Endodermal cell (in vitro differentiated cells): ENCODE data around the gene CX3CL1. TPM values are rescaled to one million over a fixed set of nuclear protein-coding genes. Genes with fewer than 3 reads are reported as not detected.

Source experiments
- DNase-seq: peaks from one replicate; pipeline ENCODE4 v3.0.0-alpha.2; 2017
- H3K27ac ChIP-seq: 2 replicates; pipeline ENCODE4 v1.5.1; 2013; ENCODE audit warnings: mild to moderate bottlenecking, low read depth, low read length, moderate library complexity
- H3K27me3 ChIP-seq: 2 replicates; pipeline ENCODE4 v1.6.1; 2013; ENCODE audit warnings: mild to moderate bottlenecking, low read length, moderate library complexity; ENCODE audit not compliant: insufficient read depth, control insufficient read depth, poor library complexity, severe bottlenecking
- H3K36me3 ChIP-seq: 2 replicates; pipeline ENCODE4 v1.7.0; 2013; ENCODE audit warnings: mild to moderate bottlenecking, low read length, moderate library complexity; ENCODE audit not compliant: control insufficient read depth, insufficient read depth
- H3K4me1 ChIP-seq: one replicate; pipeline ENCODE4 v1.7.0; 2013; ENCODE audit warnings: low read length; ENCODE audit not compliant: control insufficient read depth, insufficient read depth
- H3K4me3 ChIP-seq: 2 replicates; pipeline ENCODE4 v1.5.1; 2013; ENCODE audit warnings: mild to moderate bottlenecking, low read length, moderate library complexity
- H3K9ac ChIP-seq: 2 replicates; pipeline ENCODE4 v1.6.1; 2013; ENCODE audit warnings: mild to moderate bottlenecking, low read length, moderate library complexity; ENCODE audit not compliant: poor library complexity, severe bottlenecking; ENCODE audit errors: extremely low read depth
- H3K9me3 ChIP-seq: 2 replicates; pipeline ENCODE4 v1.6.1; 2013; ENCODE audit warnings: mild to moderate bottlenecking, low read length, moderate library complexity; ENCODE audit not compliant: control insufficient read depth
- H3K27ac Mint-ChIP-seq: 2 replicates; pipeline ENCODE4 v1.8.0; 2020; ENCODE audit warnings: mixed read lengths
- H3K27me3 Mint-ChIP-seq: 2 replicates; pipeline ENCODE4 v1.8.0; 2021; ENCODE audit warnings: mild to moderate bottlenecking, mixed read lengths; ENCODE audit not compliant: insufficient read depth
- H3K36me3 Mint-ChIP-seq: 2 replicates; pipeline ENCODE4 v1.8.0; 2020; ENCODE audit warnings: low read depth, mixed read lengths
- H3K4me1 Mint-ChIP-seq: 2 replicates; pipeline ENCODE4 v1.8.0; 2020; ENCODE audit warnings: mixed read lengths
- H3K4me3 Mint-ChIP-seq: 2 replicates; pipeline ENCODE4 v1.8.0; 2020; ENCODE audit warnings: mild to moderate bottlenecking, moderate library complexity, mixed read lengths
- H3K9me3 Mint-ChIP-seq: 2 replicates; pipeline ENCODE4 v1.8.0; 2020; ENCODE audit warnings: mild to moderate bottlenecking, mixed read lengths
- WGBS, 2 experiments: methylation state at CpG; one replicate each; pipeline versions ENCODE4 v1.1.5 to v1.1.7; 2013; ENCODE audit warnings: missing lambda C conversion rate in 2 of 2, mixed read lengths in 1 of 2; ENCODE audit not compliant: insufficient coverage in 1 of 2, insufficient read length in 1 of 2; 5-methylcytosine and 5-hydroxymethylcytosine counted together
- total RNA-seq, 2 donors: library from RNA; stranded (reverse); fragmentation: NEBNext Ultra II Directional in 1 of 2; extraction: Animal tissue kit (Norgen Biotek cat#: 25700) in 1 of 2; gene quantifications; 2 replicates in 1 of 2; 3 replicates in 1 of 2; pipeline ENCODE4 v1.2.1, GENCODE V29; 2021
- TF ChIP-seq, protein P1 (sequence below): fragments of 200-600 bp; sonication (generic); conservative IDR thresholded peaks from 2 replicates; pipeline ENCODE4 v1.5.0; 2021; ENCODE audit warnings: antibody characterized with exemption, mild to moderate bottlenecking

Gene CX3CL1
- total RNA-seq, 2 donors from 2014 or later: 0.18 to 1.0 TPM

DNA sequence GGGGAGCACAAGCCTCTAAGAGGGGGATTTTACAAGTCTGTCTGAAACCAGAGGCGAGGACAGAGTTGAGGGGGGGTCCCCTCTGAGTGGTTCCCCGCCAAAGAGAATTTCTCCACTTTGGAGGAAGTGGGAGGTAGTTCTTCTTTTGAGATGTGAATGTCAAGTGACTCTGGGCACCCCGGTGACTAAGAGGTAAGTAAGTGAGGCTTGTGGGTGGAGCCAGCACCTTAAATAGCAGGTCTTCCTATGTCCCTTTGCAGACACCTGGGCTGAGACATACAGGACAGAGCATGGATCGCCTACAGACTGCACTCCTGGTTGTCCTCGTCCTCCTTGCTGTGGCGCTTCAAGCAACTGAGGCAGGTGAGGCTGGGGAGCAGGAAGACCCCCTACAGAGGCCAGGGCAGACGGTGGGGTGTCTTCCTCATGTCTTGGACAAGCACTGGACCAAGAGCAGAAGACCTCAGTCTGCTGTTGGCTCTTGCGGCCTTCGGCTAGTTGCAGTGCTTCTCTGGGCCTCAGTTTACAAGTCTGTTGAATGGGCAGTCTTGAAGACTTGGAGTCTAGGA lies 13.7 kb upstream of the CX3CL1 start, which contains the start of gene CCL22:
Gene CCL22 (plus strand): TSS at position 257 of the 569 bp plus-strand sequence. CDS start 34 bp downstream, at position 291.
- TF ChIP-seq, protein P1, sequence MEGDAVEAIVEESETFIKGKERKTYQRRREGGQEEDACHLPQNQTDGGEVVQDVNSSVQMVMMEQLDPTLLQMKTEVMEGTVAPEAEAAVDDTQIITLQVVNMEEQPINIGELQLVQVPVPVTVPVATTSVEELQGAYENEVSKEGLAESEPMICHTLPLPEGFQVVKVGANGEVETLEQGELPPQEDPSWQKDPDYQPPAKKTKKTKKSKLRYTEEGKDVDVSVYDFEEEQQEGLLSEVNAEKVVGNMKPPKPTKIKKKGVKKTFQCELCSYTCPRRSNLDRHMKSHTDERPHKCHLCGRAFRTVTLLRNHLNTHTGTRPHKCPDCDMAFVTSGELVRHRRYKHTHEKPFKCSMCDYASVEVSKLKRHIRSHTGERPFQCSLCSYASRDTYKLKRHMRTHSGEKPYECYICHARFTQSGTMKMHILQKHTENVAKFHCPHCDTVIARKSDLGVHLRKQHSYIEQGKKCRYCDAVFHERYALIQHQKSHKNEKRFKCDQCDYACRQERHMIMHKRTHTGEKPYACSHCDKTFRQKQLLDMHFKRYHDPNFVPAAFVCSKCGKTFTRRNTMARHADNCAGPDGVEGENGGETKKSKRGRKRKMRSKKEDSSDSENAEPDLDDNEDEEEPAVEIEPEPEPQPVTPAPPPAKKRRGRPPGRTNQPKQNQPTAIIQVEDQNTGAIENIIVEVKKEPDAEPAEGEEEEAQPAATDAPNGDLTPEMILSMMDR: no peak
- no peak within 1 kb of the TSS for H3K27ac Mint-ChIP-seq
- Histone ChIP-seq H3K27me3 (no peaks in the 10 kb centered on the region), H3K27ac (no peak within 1 kb of the TSS), H3K9ac (no peak within 1 kb of the TSS), H3K4me1 (no peaks in the 10 kb centered on the region), H3K9me3 (no peaks in the 10 kb centered on the region), H3K36me3 (no peaks in the 10 kb centered on the region), H3K4me3 (no peak within 1 kb of the TSS)
- no peaks in the 10 kb centered on the region for H3K36me3 Mint-ChIP-seq
- H3K4me3 Mint-ChIP-seq: no peak within 1 kb of the TSS
- H3K4me1 Mint-ChIP-seq: no peaks in the 10 kb centered on the region
- whole genome bisulfite sequencing, 2 experiments: 88 to 90% methylated on average over 2 to 9 of the region's 9 CpGs
- no peaks in the 10 kb centered on the region for H3K27me3 Mint-ChIP-seq
- H3K9me3 Mint-ChIP-seq: no peaks in the 10 kb centered on the region
- DNase-seq: no peak

DNA sequence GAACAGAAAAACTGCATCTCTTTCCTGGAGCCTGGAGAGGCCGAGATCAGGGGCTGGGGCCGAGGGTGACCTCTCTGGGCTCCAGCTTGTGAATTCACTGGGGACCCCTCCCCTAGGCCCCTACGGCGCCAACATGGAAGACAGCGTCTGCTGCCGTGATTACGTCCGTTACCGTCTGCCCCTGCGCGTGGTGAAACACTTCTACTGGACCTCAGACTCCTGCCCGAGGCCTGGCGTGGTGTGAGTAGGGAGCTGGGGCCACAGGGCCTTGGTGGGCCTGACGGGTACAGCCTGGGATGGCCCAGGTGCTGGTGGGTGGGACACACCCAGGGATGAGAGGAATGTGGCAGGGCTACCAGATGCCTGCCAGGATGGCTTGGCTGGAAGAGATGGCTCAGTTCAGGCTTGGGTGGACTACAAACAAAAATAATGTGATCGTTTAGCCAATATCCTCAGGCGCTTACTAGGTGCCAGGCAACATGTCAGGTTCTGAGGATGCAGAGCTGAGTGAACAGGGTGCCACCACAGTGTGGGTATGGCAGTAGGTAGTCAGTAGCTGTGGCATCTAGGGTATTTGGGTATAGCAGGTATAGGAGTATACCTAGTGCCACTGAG lies 11.9 kb upstream of the CX3CL1 start:
- Histone ChIP-seq H3K9ac (no peak overlapping the region), H3K27ac (no peak overlapping the region), H3K9me3 (no peaks in the 10 kb centered on the region), H3K27me3 (no peaks in the 10 kb centered on the region), H3K4me1 (no peaks in the 10 kb centered on the region), H3K4me3 (no peak overlapping the region), H3K36me3 (no peaks in the 10 kb centered on the region)
- no peaks in the 10 kb centered on the region for H3K4me1 Mint-ChIP-seq
- TF ChIP-seq, protein P1: no peak
- H3K27me3 Mint-ChIP-seq: no peaks in the 10 kb centered on the region
- WGBS, 2 experiments: 94% methylated on average over 15 to 16 of the region's 16 CpGs
- no peak overlapping the region for H3K4me3 Mint-ChIP-seq
- no peaks in the 10 kb centered on the region for H3K36me3 Mint-ChIP-seq
- H3K9me3 Mint-ChIP-seq: no peaks in the 10 kb centered on the region
- H3K27ac Mint-ChIP-seq: no peak overlapping the region
- no peak for DNase-seq

- Mint-ChIP-seq H3K36me3 (no peaks in the 10 kb centered on the region), H3K4me1 (no peaks in the 10 kb centered on the region), H3K4me3 (no peak overlapping the region), H3K27me3 (peaks cover 1% of the 10 kb centered on the region), H3K9me3 (no peaks in the 10 kb centered on the region), H3K27ac (no peak overlapping the region)
- H3K9me3 ChIP-seq: no peaks in the 10 kb centered on the region
- TF ChIP-seq, protein P1: no peak
- no peak for DNase-seq
- no peaks in the 10 kb centered on the region for H3K4me1 ChIP-seq
- WGBS, 2 experiments: 89 to 97% methylated on average over 4 of the region's 4 CpGs
- no peaks in the 10 kb centered on the region for H3K36me3 ChIP-seq
- H3K9ac ChIP-seq: no peak overlapping the region
- H3K27me3 ChIP-seq: no peaks in the 10 kb centered on the region
- H3K4me3 ChIP-seq: no peak overlapping the region
- no peak overlapping the region for H3K27ac ChIP-seq
Measured at GRCh38 chr16:57361404-57361803, 10.9 kb upstream of the CX3CL1 start.
